Breast epithelium (tissue), 4 donors: ENCODE data around the gene TOM1L1. TPM values are rescaled to one million over a fixed set of nuclear protein-coding genes. Genes with fewer than 3 reads are reported as not detected.

Experiments
- DNase-seq, 2 donors: peaks; one replicate each; pipeline ENCODE4 v3.0.0-alpha.2; 2019; ENCODE audit warnings: low spot score in 2 of 2
- H3K27ac ChIP-seq, 2 donors: fragments of 200-600 bp; sonication (generic) in 1 of 2; one replicate each; pipeline ENCODE4 v1.5.1; 2016 to 2019; ENCODE audit warnings: mild to moderate bottlenecking in 1 of 2
- H3K27me3 ChIP-seq, 2 donors: fragments of 200-600 bp; sonication (generic) in 1 of 2; one replicate each; pipeline versions ENCODE4 v1.5.1 to v1.6.0; 2017 to 2019; ENCODE audit warnings: control low read depth in 1 of 2, mild to moderate bottlenecking in 1 of 2
- H3K36me3 ChIP-seq: fragments of 200-600 bp; one replicate; pipeline ENCODE4 v1.5.1; 2019
- H3K4me1 ChIP-seq, 2 donors: fragments of 200-600 bp; sonication (generic); one replicate each; pipeline ENCODE4 v1.5.1; 2016 to 2019; ENCODE audit warnings: control low read depth in 1 of 2
- H3K4me3 ChIP-seq, 3 donors: fragments of 200-600 bp; sonication (generic); 1 replicate in 2 of 3; 2 replicates in 1 of 3; pipeline ENCODE4 v1.5.1; 2016 to 2019; ENCODE audit warnings: mild to moderate bottlenecking in 3 of 3, moderate library complexity in 2 of 3
- H3K9me3 ChIP-seq, 2 donors: fragments of 200-600 bp; sonication (generic) in 1 of 2; one replicate each; pipeline ENCODE4 v1.5.1; 2016 to 2019; ENCODE audit warnings: control low read depth in 1 of 2
- POLR2A ChIP-seq: fragments of 450-650 bp; IDR thresholded peaks from one replicate; pipeline ENCODE4 v1.6.1; 2016; ENCODE audit warnings: antibody characterized with exemption, mild to moderate bottlenecking, moderate library complexity
- POLR2AphosphoS5 ChIP-seq, 3 donors: sonication (generic); formaldehyde crosslinking; IDR thresholded peaks; one replicate each; pipeline ENCODE4 v1.6.1; 2017; ENCODE audit warnings: antibody characterized with exemption in 3 of 3
- intact Hi-C: fragments of 100-400 bp; cut with DNase I; formaldehyde crosslinking; loops from one replicate; pipeline ENCODE4 v1.15.1; 2023; ENCODE audit warnings: low total_unique reads
- total RNA-seq, 3 donors: library from RNA; depleted of rRNA; stranded (reverse); fragments of >200 nt; gene quantifications; one replicate each; pipeline ENCODE4 v1.1.0, GENCODE V29; 2016
- TF ChIP-seq, protein P1 (sequence below), 3 donors: fragments of 450-650 bp; IDR thresholded peaks; one replicate each; pipeline ENCODE4 v1.5.1; 2016 to 2017; ENCODE audit warnings: antibody characterized with exemption in 3 of 3, mild to moderate bottlenecking in 3 of 3, moderate library complexity in 3 of 3

Gene TOM1L1
- total RNA-seq, 3 donors from 2014 or later = 18.4 to 72.2 (median 47.2) TPM

DNA sequence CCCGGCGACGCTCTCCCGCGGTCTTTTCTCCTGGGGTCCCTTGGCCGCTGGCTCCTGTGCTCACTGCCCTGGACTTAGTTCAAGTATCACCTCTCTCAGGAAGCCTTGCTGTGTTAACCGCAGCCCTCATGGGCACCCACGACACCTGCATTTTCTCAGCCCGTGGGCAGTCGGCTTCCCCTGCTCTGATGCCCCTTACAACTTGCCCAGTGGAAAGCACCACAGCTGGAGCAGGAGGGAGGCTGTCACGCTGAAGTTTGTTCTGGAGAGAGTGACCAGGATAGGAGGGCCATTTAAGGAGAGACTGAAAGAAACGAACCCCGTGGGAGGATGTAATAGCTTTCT lies 68.3 kb downstream of the TOM1L1 start:
- peak in 1 of 2 donors; percentile 25 for DNase-seq
- H3K9me3 ChIP-seq = no peaks in the 10 kb centered on the region
- intact Hi-C loops = no loop called here
- TF ChIP-seq, protein P1, sequence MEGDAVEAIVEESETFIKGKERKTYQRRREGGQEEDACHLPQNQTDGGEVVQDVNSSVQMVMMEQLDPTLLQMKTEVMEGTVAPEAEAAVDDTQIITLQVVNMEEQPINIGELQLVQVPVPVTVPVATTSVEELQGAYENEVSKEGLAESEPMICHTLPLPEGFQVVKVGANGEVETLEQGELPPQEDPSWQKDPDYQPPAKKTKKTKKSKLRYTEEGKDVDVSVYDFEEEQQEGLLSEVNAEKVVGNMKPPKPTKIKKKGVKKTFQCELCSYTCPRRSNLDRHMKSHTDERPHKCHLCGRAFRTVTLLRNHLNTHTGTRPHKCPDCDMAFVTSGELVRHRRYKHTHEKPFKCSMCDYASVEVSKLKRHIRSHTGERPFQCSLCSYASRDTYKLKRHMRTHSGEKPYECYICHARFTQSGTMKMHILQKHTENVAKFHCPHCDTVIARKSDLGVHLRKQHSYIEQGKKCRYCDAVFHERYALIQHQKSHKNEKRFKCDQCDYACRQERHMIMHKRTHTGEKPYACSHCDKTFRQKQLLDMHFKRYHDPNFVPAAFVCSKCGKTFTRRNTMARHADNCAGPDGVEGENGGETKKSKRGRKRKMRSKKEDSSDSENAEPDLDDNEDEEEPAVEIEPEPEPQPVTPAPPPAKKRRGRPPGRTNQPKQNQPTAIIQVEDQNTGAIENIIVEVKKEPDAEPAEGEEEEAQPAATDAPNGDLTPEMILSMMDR (IDR thresholded peaks at IDR 0.05) = no peak
- no peak for TF ChIP-seq POLR2A
- TF ChIP-seq POLR2AphosphoS5 (IDR thresholded peaks at IDR 0.05) = no peak
- H3K27me3 ChIP-seq = no peaks in the 10 kb centered on the region
- H3K36me3 ChIP-seq = no peaks in the 10 kb centered on the region
- peak overlapping the region; percentile 83 to 86 for H3K27ac ChIP-seq
- peak overlapping the region; percentile 78 to 93 (median 89) for H3K4me3 ChIP-seq
- H3K4me1 ChIP-seq = no peaks in the 10 kb centered on the region

DNA sequence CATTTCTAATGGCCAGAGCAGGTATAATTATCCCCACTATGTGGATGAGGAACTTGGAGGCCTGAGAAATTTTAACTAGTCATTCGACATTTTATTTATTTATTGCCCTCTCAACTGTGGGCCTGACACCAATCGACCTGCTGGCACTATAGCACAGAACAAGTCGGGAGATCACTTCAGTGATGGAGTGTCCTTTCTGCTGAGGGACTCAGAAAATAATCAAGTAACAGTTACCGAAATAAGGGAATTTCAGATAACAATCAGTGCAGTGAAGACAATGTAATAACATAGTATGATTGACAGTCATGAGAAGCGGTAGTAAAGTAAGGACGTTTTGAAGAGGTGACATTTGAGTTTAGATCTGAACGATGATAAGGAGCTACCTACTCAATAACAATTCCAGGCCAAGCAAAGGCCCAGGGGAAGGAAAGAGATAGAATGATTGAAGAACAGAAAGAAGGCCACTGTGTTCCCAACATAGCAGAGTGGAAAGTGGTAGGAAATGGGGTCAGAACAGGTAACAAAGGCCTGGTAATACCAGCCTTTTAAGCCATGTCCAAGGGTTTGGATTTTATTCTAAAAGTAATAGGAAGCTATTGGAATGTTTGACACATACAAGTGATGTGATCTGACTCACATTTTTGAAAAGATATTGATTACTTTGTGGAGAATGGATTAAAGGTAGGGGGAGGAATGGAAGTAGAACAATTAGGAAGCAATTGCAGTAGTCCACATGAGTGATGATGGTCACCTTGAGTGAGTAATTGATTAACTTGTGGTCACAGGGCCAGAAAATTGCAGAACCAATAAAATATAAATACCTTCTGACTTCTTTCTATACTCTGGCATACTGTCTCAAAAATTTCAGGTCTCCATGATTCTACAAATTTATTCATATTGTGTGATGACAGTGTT lies 69.3 kb downstream of the TOM1L1 start:
- intact Hi-C loops = no loop called here
- H3K27me3 ChIP-seq = no peaks in the 10 kb centered on the region
- H3K4me3 ChIP-seq = peak overlapping the region; percentile 78 to 93 (median 89)
- H3K9me3 ChIP-seq = no peaks in the 10 kb centered on the region
- no peak for DNase-seq
- H3K27ac ChIP-seq = peak overlapping the region; percentile 83 to 86
- no peaks in the 10 kb centered on the region for H3K4me1 ChIP-seq
- H3K36me3 ChIP-seq = no peaks in the 10 kb centered on the region
- TF ChIP-seq POLR2AphosphoS5 (IDR thresholded peaks at IDR 0.05) (no peak), POLR2A (no peak)
- TF ChIP-seq, protein P1 (IDR thresholded peaks at IDR 0.05) = no peak

DNA sequence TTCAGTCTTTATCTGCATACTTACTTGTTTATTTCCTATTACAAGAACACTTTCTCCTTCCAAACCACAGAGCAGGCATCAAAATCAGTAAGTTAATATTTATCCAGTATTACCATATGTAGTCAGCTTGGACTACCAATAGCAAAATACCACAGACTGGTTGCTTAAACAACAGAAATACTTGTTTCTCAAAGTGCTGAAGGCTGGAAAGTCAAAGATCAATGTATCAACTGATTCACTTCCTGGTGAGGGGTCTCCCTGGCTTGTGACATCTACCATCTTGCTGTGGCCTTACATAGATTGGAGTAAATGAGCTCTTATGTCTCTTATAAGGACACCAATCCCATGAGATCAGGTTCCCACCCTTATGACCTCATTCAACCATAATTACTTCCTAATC lies 70.5 kb downstream of the TOM1L1 start:
- H3K27ac ChIP-seq = no peak overlapping the region
- no peaks in the 10 kb centered on the region for H3K4me1 ChIP-seq
- H3K36me3 ChIP-seq = no peaks in the 10 kb centered on the region
- intact Hi-C loops = no loop called here
- H3K27me3 ChIP-seq = no peaks in the 10 kb centered on the region
- TF ChIP-seq POLR2A = no peak
- TF ChIP-seq, protein P1 (IDR thresholded peaks at IDR 0.05) = no peak
- TF ChIP-seq POLR2AphosphoS5 (IDR thresholded peaks at IDR 0.05) = no peak
- no peaks in the 10 kb centered on the region for H3K9me3 ChIP-seq
- no peak for DNase-seq
- H3K4me3 ChIP-seq = no peak overlapping the region

DNA sequence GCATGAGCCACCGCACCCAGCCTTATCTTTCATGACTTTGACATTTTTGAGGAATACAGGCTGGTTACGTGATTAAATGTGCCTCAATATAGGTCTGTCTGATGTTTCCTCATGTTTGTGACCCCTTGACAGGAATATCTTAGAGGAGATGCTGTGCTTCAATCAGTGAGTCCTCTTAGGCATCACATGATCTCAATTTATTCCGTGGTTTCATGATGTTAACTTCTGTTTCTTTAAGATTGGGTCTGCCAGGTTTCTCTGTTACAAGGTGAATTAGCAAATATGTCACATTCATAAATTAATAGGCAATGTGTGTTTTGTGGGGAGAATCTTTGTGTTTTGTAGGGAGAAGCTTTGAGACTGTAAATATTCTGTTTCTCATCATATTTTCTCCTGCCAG lies 71.2 kb downstream of the TOM1L1 start:
- H3K27ac ChIP-seq = no peak overlapping the region
- no peaks in the 10 kb centered on the region for H3K27me3 ChIP-seq
- H3K4me3 ChIP-seq = no peak overlapping the region
- TF ChIP-seq POLR2A (no peak), POLR2AphosphoS5 (IDR thresholded peaks at IDR 0.05) (no peak)
- TF ChIP-seq, protein P1 (IDR thresholded peaks at IDR 0.05) = no peak
- intact Hi-C loops = no loop called here
- no peaks in the 10 kb centered on the region for H3K36me3 ChIP-seq
- H3K4me1 ChIP-seq = no peaks in the 10 kb centered on the region
- no peak for DNase-seq
- H3K9me3 ChIP-seq = no peaks in the 10 kb centered on the region

DNA sequence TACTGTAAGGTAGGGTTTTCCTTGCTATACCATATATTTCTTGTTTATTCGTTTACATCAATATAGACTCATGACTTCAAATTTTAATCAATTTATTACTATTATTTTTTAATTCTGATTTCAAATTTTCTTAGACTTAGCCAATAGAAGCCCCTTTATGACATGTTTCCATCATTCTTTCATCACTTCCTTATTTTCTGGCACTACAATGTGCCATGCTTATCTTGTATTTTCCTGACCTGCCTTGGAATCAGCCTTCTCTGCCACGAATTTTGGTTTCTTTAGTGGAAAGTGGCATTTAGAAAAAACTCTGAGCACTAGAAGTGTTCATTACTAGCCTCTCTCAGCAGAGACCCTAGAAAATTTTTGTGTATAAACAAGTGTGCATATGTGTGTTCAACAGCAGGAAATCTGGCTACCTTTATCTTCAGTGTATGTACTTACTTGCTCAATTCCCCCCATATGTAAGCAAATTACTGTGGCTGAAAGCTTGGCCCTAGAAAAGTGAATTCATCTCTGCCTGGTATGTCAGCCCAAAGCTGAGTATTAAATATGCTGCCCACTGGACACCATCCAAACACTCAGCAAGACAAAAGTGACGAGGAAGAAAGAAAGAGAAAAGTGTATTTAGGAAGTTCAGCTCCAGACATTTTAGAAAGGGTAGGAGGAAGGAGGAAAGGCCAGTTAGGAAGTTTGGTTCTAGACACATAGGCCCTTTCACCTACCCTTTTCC lies 71.9 kb downstream of the TOM1L1 start:
- no peaks in the 10 kb centered on the region for H3K9me3 ChIP-seq
- H3K27me3 ChIP-seq = no peaks in the 10 kb centered on the region
- no peaks in the 10 kb centered on the region for H3K4me1 ChIP-seq
- TF ChIP-seq POLR2A (no peak), POLR2AphosphoS5 (IDR thresholded peaks at IDR 0.05) (no peak)
- TF ChIP-seq, protein P1 (IDR thresholded peaks at IDR 0.05) = no peak
- DNase-seq = no peak
- intact Hi-C loops = no loop called here
- no peaks in the 10 kb centered on the region for H3K36me3 ChIP-seq
- no peak overlapping the region for H3K27ac ChIP-seq
- H3K4me3 ChIP-seq = no peak overlapping the region
